ENCODE data around the gene TSC2. TPM values are rescaled to one million over a fixed set of nuclear protein-coding genes. Genes with fewer than 3 reads are reported as not detected.

TSC2 gene
- total RNA-seq, 1 experiment from 2014 or later: 109 TPM

- Mint-ChIP-seq H3K27me3 (ENCODE audit: insufficient read depth, unreplicated experiment) (no peaks in the 10 kb centered on the region), H3K4me3 (ENCODE audit: unreplicated experiment) (no peak overlapping the region), H3K27ac (ENCODE audit: unreplicated experiment) (no peak overlapping the region), H3K9me3 (ENCODE audit: unreplicated experiment) (no peaks in the 10 kb centered on the region), H3K36me3 (ENCODE audit: insufficient read depth, unreplicated experiment) (peaks cover 10% of the 10 kb centered on the region), H3K4me1 (ENCODE audit: low read depth, unreplicated experiment) (no peaks in the 10 kb centered on the region)
- intact Hi-C loops (cut with micrococcal nuclease; ENCODE audit: unreplicated experiment): no loop called here
- BruUV-seq (replicated peaks): no TSS peak
- DNase-seq: no peak
- H3K4me3 ChIP-seq (ENCODE audit: low read depth, low read length): no peak overlapping the region
- H3K9me3 ChIP-seq: no peaks in the 10 kb centered on the region
- ChIA-PET POLR2A (no interaction called here), CTCF (no interaction called here)
- H3K27me3 ChIP-seq (replicated peaks; ENCODE audit: control insufficient read depth, insufficient read depth, low read length): no peaks in the 10 kb centered on the region
- H3K36me3 ChIP-seq (ENCODE audit: control insufficient read depth, insufficient read depth, low read length): no peaks in the 10 kb centered on the region; the same call in 1 of the 2 replicates
- TF ChIP-seq CTCF (IDR thresholded peaks at IDR 0.05; ENCODE audit: insufficient read depth in 1 of 2, low read depth in 1 of 2, low read length in 1 of 2, severe bottlenecking in 1 of 2, unreplicated experiment in 1 of 2): no peak
- H3K4me1 ChIP-seq: no peaks in the 10 kb centered on the region
Observed at GRCh38 chr16:2078096-2078495, 30.3 kb downstream of the TSC2 start.

GRCh38 chr16:2078691-2079090, 30.9 kb downstream of the TSC2 start:
- intact Hi-C loops (cut with micrococcal nuclease; ENCODE audit: unreplicated experiment): no loop called here
- Histone ChIP-seq H3K4me3 (ENCODE audit: low read depth, low read length) (no peak overlapping the region), H3K27me3 (replicated peaks; ENCODE audit: control insufficient read depth, insufficient read depth, low read length) (no peaks in the 10 kb centered on the region), H3K4me1 (no peaks in the 10 kb centered on the region), H3K9me3 (no peaks in the 10 kb centered on the region), H3K36me3 (ENCODE audit: control insufficient read depth, insufficient read depth, low read length) (no peaks in the 10 kb centered on the region; the same call in 1 of the 2 replicates)
- CTCF ChIA-PET: interaction anchor here (0.7 to 1.0 kb wide), 2 partner anchors 12 to 62 kb away, joined by 3 to 5 read pairs; no protein-coding TSS in a partner anchor
- H3K9me3 Mint-ChIP-seq (ENCODE audit: unreplicated experiment): no peaks in the 10 kb centered on the region
- BruUV-seq (replicated peaks): no TSS peak
- H3K27me3 Mint-ChIP-seq (ENCODE audit: insufficient read depth, unreplicated experiment): no peaks in the 10 kb centered on the region
- no peak for DNase-seq
- POLR2A ChIA-PET: no interaction called here
- no peak overlapping the region for H3K27ac Mint-ChIP-seq (ENCODE audit: unreplicated experiment)
- TF ChIP-seq CTCF (IDR thresholded peaks at IDR 0.05; ENCODE audit: insufficient read depth in 1 of 2, low read depth in 1 of 2, low read length in 1 of 2, severe bottlenecking in 1 of 2, unreplicated experiment in 1 of 2): no peak
- H3K4me1 Mint-ChIP-seq (ENCODE audit: low read depth, unreplicated experiment): no peaks in the 10 kb centered on the region
- H3K4me3 Mint-ChIP-seq (ENCODE audit: unreplicated experiment): no peak overlapping the region
- peaks cover 12% of the 10 kb centered on the region for H3K36me3 Mint-ChIP-seq (ENCODE audit: insufficient read depth, unreplicated experiment)

- H3K27ac Mint-ChIP-seq (ENCODE audit: unreplicated experiment): no peak overlapping the region
- H3K36me3 Mint-ChIP-seq (ENCODE audit: insufficient read depth, unreplicated experiment): peaks cover 12% of the 10 kb centered on the region
- Histone ChIP-seq H3K9me3 (no peaks in the 10 kb centered on the region), H3K27me3 (replicated peaks; ENCODE audit: control insufficient read depth, insufficient read depth, low read length) (no peaks in the 10 kb centered on the region), H3K4me1 (no peaks in the 10 kb centered on the region), H3K36me3 (ENCODE audit: control insufficient read depth, insufficient read depth, low read length) (no peaks in the 10 kb centered on the region; the same call in 1 of the 2 replicates), H3K4me3 (ENCODE audit: low read depth, low read length) (no peak overlapping the region)
- ChIA-PET CTCF (interaction anchor here (0.7 to 1.0 kb wide), 2 partner anchors 11 to 61 kb away, joined by 3 to 5 read pairs; no protein-coding TSS in a partner anchor), POLR2A (no interaction called here)
- no peaks in the 10 kb centered on the region for H3K9me3 Mint-ChIP-seq (ENCODE audit: unreplicated experiment)
- TF ChIP-seq CTCF (IDR thresholded peaks at IDR 0.05; ENCODE audit: insufficient read depth in 1 of 2, low read depth in 1 of 2, low read length in 1 of 2, severe bottlenecking in 1 of 2, unreplicated experiment in 1 of 2): no peak
- no peak overlapping the region for H3K4me3 Mint-ChIP-seq (ENCODE audit: unreplicated experiment)
- no peaks in the 10 kb centered on the region for H3K4me1 Mint-ChIP-seq (ENCODE audit: low read depth, unreplicated experiment)
- no peak for DNase-seq
- intact Hi-C loops (cut with micrococcal nuclease; ENCODE audit: unreplicated experiment): no loop called here
- no peaks in the 10 kb centered on the region for H3K27me3 Mint-ChIP-seq (ENCODE audit: insufficient read depth, unreplicated experiment)
- BruUV-seq (replicated peaks): no TSS peak
Observed at GRCh38 chr16:2079311-2079800, 31.6 kb downstream of the TSC2 start.
